A549 (cell line): ENCODE measurements around the gene CEP85L. TPM values are rescaled to one million over a fixed set of nuclear protein-coding genes. Genes with fewer than 3 reads are reported as not detected.

Experiments used
- ATAC-seq, 2 experiments: fragments of 200-7000 bp in 1 of 2; fragments of >200 bp in 1 of 2; cut with Nextera tagmentation in 1 of 2; cut with Tn5 transposase in 1 of 2; 3 replicates each; pipeline versions ENCODE4 v1.8.0 to v1.9.1; 2018 to 2020; ENCODE audit warnings: mild to moderate bottlenecking in 1 of 2, moderate library complexity in 1 of 2
- CTCF ChIA-PET: fragments of 300-600 bp; sonication (Branson Sonifier 250); formaldehyde crosslinking; extraction: SDS; loops from one replicate; lab custom pipeline; 2021; ENCODE audit warnings: antibody characterized with exemption, inconsistent platforms; lab: Yijun Ruan, JAX
- POLR2A ChIA-PET: fragments of 350-600 bp; formaldehyde crosslinking; extraction: SDS; loops from one replicate; lab custom pipeline; 2021; ENCODE audit warnings: antibody characterized with exemption, inconsistent platforms; lab: Yijun Ruan, JAX
- DNase-seq, 2 experiments: peaks; one replicate each; pipeline versions ENCODE4 v3.0.0 to v3.0.0-alpha.2; 2011 to 2016; ENCODE audit warnings: low read depth in 1 of 2, low spot score in 1 of 2
- FAIRE-seq: peaks from 2 replicates; lab custom pipeline; 2011; peaks lifted over from hg19 to GRCh38; lab: Jason Lieb, UNC
- H3K27ac ChIP-seq, 2 experiments: fragments of >200 bp; sonication (Bioruptor Twin); formaldehyde crosslinking; 3 replicates each; pipeline ENCODE4 v1.5.1; 2016 to 2017
- H3K4me1 ChIP-seq: fragments of >200 bp; sonication (Bioruptor Twin); formaldehyde crosslinking; 3 replicates; pipeline ENCODE4 v1.6.1; 2016
- H3K4me2 ChIP-seq: fragments of >200 bp; sonication (Bioruptor Twin); formaldehyde crosslinking; 3 replicates; pipeline ENCODE4 v1.6.1; 2016
- H3K4me3 ChIP-seq: fragments of >200 bp; sonication (Bioruptor Twin); formaldehyde crosslinking; 3 replicates; pipeline ENCODE4 v1.5.1; 2016
- H3K9me3 ChIP-seq: fragments of >200 bp; sonication (Bioruptor Twin); formaldehyde crosslinking; 3 replicates; pipeline ENCODE4 v1.6.1; 2016
- ATOH8 ChIP-seq: fragments of 250-450 bp; sonication (Bioruptor Pico); IDR thresholded peaks from 2 replicates; pipeline ENCODE4 v1.5.0; 2020; ENCODE audit warnings: low read depth, mild to moderate bottlenecking, moderate library complexity
- BCL3 ChIP-seq: fragments of >200 bp; sonication (Bioruptor Twin); formaldehyde crosslinking; IDR thresholded peaks from 3 replicates; pipeline ENCODE4 v1.6.1; 2016
- BHLHE40 ChIP-seq: IDR thresholded peaks from 2 replicates; pipeline ENCODE4 v1.6.1; 2012; ENCODE audit warnings: low read depth, low read length, inconsistent platforms
- CBX2 ChIP-seq: fragments of 200-600 bp; sonication (generic); IDR thresholded peaks from 2 replicates; pipeline ENCODE4 v1.6.1; 2016; ENCODE audit warnings: low read depth, mild to moderate bottlenecking, borderline replicate concordance
- CHD2 ChIP-seq: fragments of 150-350 bp; IDR thresholded peaks from 2 replicates; pipeline ENCODE4 v1.6.1; 2014; ENCODE audit warnings: low read length; ENCODE audit not compliant: partially characterized antibody
- E2F6 ChIP-seq: IDR thresholded peaks from 2 replicates; pipeline ENCODE4 v1.6.1; 2012; ENCODE audit warnings: low read depth, borderline replicate concordance
- EHF ChIP-seq: fragments of 250-450 bp; sonication (Bioruptor Pico); IDR thresholded peaks from 2 replicates; pipeline ENCODE4 v1.5.0; 2020; ENCODE audit warnings: mild to moderate bottlenecking
- EHMT2 ChIP-seq: fragments of 200-600 bp; sonication (generic); IDR thresholded peaks from 2 replicates; pipeline ENCODE4 v1.6.1; 2016; ENCODE audit warnings: antibody characterized with exemption, low read depth, mild to moderate bottlenecking, moderate library complexity
- EP300 ChIP-seq, 2 experiments: fragments of >200 bp; sonication (Bioruptor Twin); formaldehyde crosslinking; IDR thresholded peaks; 2 replicates in 1 of 2; 3 replicates in 1 of 2; pipeline ENCODE4 v1.6.1; 2016 to 2017
- FOSL2 ChIP-seq, 2 experiments: fragments of 450-650 bp in 1 of 2; fragments of >200 bp in 1 of 2; sonication (Bioruptor Twin) in 1 of 2; formaldehyde crosslinking; IDR thresholded peaks; 2 replicates each; pipeline versions ENCODE4 v1.5.0 to v1.6.1; 2016 to 2020; ENCODE audit warnings: mild to moderate bottlenecking in 1 of 2, moderate library complexity in 1 of 2
- HOXA7 ChIP-seq: fragments of 250-450 bp; sonication (Bioruptor Pico); IDR thresholded peaks from 2 replicates; pipeline ENCODE4 v1.5.0; 2020; ENCODE audit warnings: mild to moderate bottlenecking, moderate library complexity
- HOXB5 ChIP-seq: fragments of 250-450 bp; sonication (Bioruptor Pico); IDR thresholded peaks from 2 replicates; pipeline ENCODE4 v1.5.0; 2020; ENCODE audit warnings: mild to moderate bottlenecking, moderate library complexity
- JUN ChIP-seq, 2 experiments: fragments of >200 bp; sonication (Bioruptor Twin); formaldehyde crosslinking; IDR thresholded peaks; 2 replicates in 1 of 2; 3 replicates in 1 of 2; pipeline ENCODE4 v1.6.1; 2016 to 2017
- JUNB ChIP-seq: fragments of >200 bp; sonication (Bioruptor Twin); formaldehyde crosslinking; IDR thresholded peaks from 2 replicates; pipeline ENCODE4 v1.6.1; 2016
- KDM1A ChIP-seq: fragments of 200-600 bp; sonication (generic); IDR thresholded peaks from 2 replicates; pipeline ENCODE4 v1.6.1; 2016; ENCODE audit warnings: low read depth, mild to moderate bottlenecking
- MYC ChIP-seq: IDR thresholded peaks from 2 replicates; pipeline ENCODE4 v1.6.1; 2012; ENCODE audit warnings: mild to moderate bottlenecking, inconsistent platforms, low read length, improper control_type of control experiment, borderline replicate concordance
- NPAS2 ChIP-seq: fragments of 250-450 bp; sonication (Bioruptor Pico); IDR thresholded peaks from 2 replicates; pipeline ENCODE4 v1.8.0; 2022; ENCODE audit warnings: mild to moderate bottlenecking, moderate library complexity, borderline replicate concordance
- RAD21 ChIP-seq, 2 experiments: fragments of >200 bp in 1 of 2; sonication (Bioruptor Twin) in 1 of 2; formaldehyde crosslinking in 1 of 2; IDR thresholded peaks in 1 of 2; conservative IDR thresholded peaks in 1 of 2; 2 replicates in 1 of 2; 3 replicates in 1 of 2; pipeline ENCODE4 v1.6.1; 2012 to 2018; ENCODE audit warnings: inconsistent platforms in 1 of 2
- REST ChIP-seq: fragments of 200-600 bp; sonication (generic); IDR thresholded peaks from 2 replicates; pipeline ENCODE4 v1.6.1; 2016; ENCODE audit warnings: antibody characterized with exemption, mild to moderate bottlenecking, moderate library complexity
- RNF2 ChIP-seq: fragments of 200-600 bp; sonication (generic); IDR thresholded peaks from 2 replicates; pipeline ENCODE4 v1.6.1; 2016; ENCODE audit warnings: low read depth, mild to moderate bottlenecking, antibody characterized with exemption, moderate library complexity, borderline replicate concordance
- SREBF2 ChIP-seq: fragments of 450-650 bp; IDR thresholded peaks from 2 replicates; pipeline ENCODE4 v1.6.1; 2014; ENCODE audit warnings: mild to moderate bottlenecking, moderate library complexity
- ZNF302 ChIP-seq: fragments of 250-450 bp; sonication (Bioruptor Pico); IDR thresholded peaks from 2 replicates; pipeline ENCODE4 v1.9.0; 2021; ENCODE audit warnings: inconsistent platforms, mild to moderate bottlenecking, moderate library complexity
- ZSCAN20 ChIP-seq: fragments of 250-450 bp; sonication (Bioruptor Pico); IDR thresholded peaks from 2 replicates; pipeline ENCODE4 v1.8.0; 2022; ENCODE audit warnings: mild to moderate bottlenecking, moderate library complexity
- WGBS: methylation state at CpG from one replicate; pipeline ENCODE4 v1.1.6; 2017; ENCODE audit errors: missing lambda C conversion rate; 5-methylcytosine and 5-hydroxymethylcytosine counted together
- polyA plus RNA-seq, 4 experiments: library from polyadenylated mRNA; depleted of rRNA in 3 of 4; stranded (reverse); fragments of >200 nt; fragmentation: RNase III in 1 of 4; extraction: RNeasy Plus Mini Kit Qiagen cat#74134 plus additional on column Dnase treatment in 1 of 4; gene quantifications; 2 replicates in 3 of 4; 3 replicates in 1 of 4; pipeline ENCODE4 v1.2.3, GENCODE V29; 2011 to 2017

CEP85L gene
- polyA plus RNA-seq, 2 of the 4 experiments (the other 2 are of a cell fraction), result 1.3 to 3.4 TPM

GRCh38 chr6:118621799-118622470 lies 29.5 kb downstream of the CEP85L start:
- Histone ChIP-seq H3K27ac (no peak overlapping the region), H3K4me1 (no peaks in the 10 kb centered on the region), H3K4me3 (no peak overlapping the region), H3K9me3 (no peaks in the 10 kb centered on the region), H3K4me2 (no peak overlapping the region)
- TF ChIP-seq CBX2 (no peak), SREBF2 (no peak), NPAS2 (CRISPR knock-in tag) (no peak), MYC (no peak), FOSL2 (IDR thresholded peaks at IDR 0.05) (no peak), FOSL2 (CRISPR knock-in tag; IDR thresholded peaks at IDR 0.05) (no peak), EHF (CRISPR knock-in tag) (no peak), JUNB (no peak), BHLHE40 (no peak), ZSCAN20 (no peak), CHD2 (no peak), RNF2 (no peak), HOXB5 (CRISPR knock-in tag) (no peak), ATOH8 (CRISPR knock-in tag) (no peak), REST (no peak), EP300 (IDR thresholded peaks at IDR 0.05) (no peak), RAD21 (conservative IDR thresholded peaks at IDR 0.05 in 1 of 2, IDR thresholded peaks at IDR 0.05 in 1 of 2) (no peak), BCL3 (no peak), HOXA7 (CRISPR knock-in tag) (no peak), KDM1A (no peak), E2F6 (no peak)
- ATAC-seq (no peak), DNase-seq (no peak), FAIRE-seq (no peak)
- POLR2A ChIA-PET, result no interaction called here
- CTCF ChIA-PET, result interaction anchor here (1.2 kb wide), 1 partner anchor 57 kb away, joined by 4 read pairs; no protein-coding TSS in a partner anchor
- 90% methylated on average over 7 of the region's 7 CpGs for WGBS

GRCh38 chr6:118620202-118620601 lies 31.2 kb downstream of the CEP85L start:
- 91% methylated on average over 4 of the region's 4 CpGs for WGBS
- no peak for FAIRE-seq
- Histone ChIP-seq H3K9me3 (no peaks in the 10 kb centered on the region), H3K4me3 (no peak overlapping the region), H3K4me2 (no peak overlapping the region), H3K27ac (no peak overlapping the region), H3K4me1 (no peaks in the 10 kb centered on the region)
- CTCF ChIA-PET, result no interaction called here
- ATAC-seq, result no peak
- POLR2A ChIA-PET, result no interaction called here
- no peak for DNase-seq
- TF ChIP-seq JUN (IDR thresholded peaks at IDR 0.05) (no peak), ZNF302 (no peak), EHMT2 (no peak)
